ENCODE data around the gene GNB3. TPM values are rescaled to one million over a fixed set of nuclear protein-coding genes. Genes with fewer than 3 reads are reported as not detected.
"Not testable (repeated sequence)": the region's sequence is repeated elsewhere in the genome, so short reads cannot be mapped to it uniquely, and the experiment has no call there.

GNB3 gene
- total and polyA plus RNA-seq, 2 donors = 0.14 to 1.3 TPM

- Histone ChIP-seq H3K9me3 (ENCODE audit: control insufficient read depth in 2 of 2, insufficient read depth in 1 of 2, low read length in 1 of 2) (no peaks in the 10 kb centered on the region), H3K36me3 (ENCODE audit: control insufficient read depth in 2 of 2, insufficient read depth in 2 of 2, low read length in 1 of 2) (peaks cover 85 to 96% of the 10 kb centered on the region in 2 donors), H3K4me3 (ENCODE audit: low read length in 2 of 2) (no peak overlapping the region), H3K27ac (ENCODE audit: low read depth in 1 of 2, low read length in 1 of 2) (no peak overlapping the region), H3K4me1 (ENCODE audit: control insufficient read depth in 2 of 2, insufficient read depth in 2 of 2, low read length in 2 of 2) (no peaks in the 10 kb centered on the region), H3K27me3 (ENCODE audit: control insufficient read depth in 2 of 2, insufficient read depth in 1 of 2, low read length in 1 of 2) (no peaks in the 10 kb centered on the region)
- WGBS = 99% methylated on average over 7 of the region's 7 CpGs
- DNase-seq (ENCODE audit: low read depth in 6 of 9, low spot score in 9 of 9) = no peak
These were observed 20.2 kb downstream of the GNB3 start for GRCh38 chr12:6860942-6861341.

- Histone ChIP-seq H3K27ac (ENCODE audit: low read depth in 1 of 2, low read length in 1 of 2) (no peak overlapping the region), H3K4me1 (ENCODE audit: control insufficient read depth in 2 of 2, insufficient read depth in 2 of 2, low read length in 2 of 2) (peaks cover 0 to under 1% of the 10 kb centered on the region in 2 donors), H3K9me3 (ENCODE audit: control insufficient read depth in 2 of 2, insufficient read depth in 1 of 2, low read length in 1 of 2) (no peaks in the 10 kb centered on the region), H3K4me3 (ENCODE audit: low read length in 2 of 2) (no peak overlapping the region), H3K27me3 (ENCODE audit: control insufficient read depth in 2 of 2, insufficient read depth in 1 of 2, low read length in 1 of 2) (no peaks in the 10 kb centered on the region), H3K36me3 (ENCODE audit: control insufficient read depth in 2 of 2, insufficient read depth in 2 of 2, low read length in 1 of 2) (peaks cover 82 to 95% of the 10 kb centered on the region in 2 donors)
- no peak for DNase-seq (ENCODE audit: low read depth in 6 of 9, low spot score in 9 of 9)
- WGBS = 98% methylated on average over 9 of the region's 9 CpGs
These were observed 20.7 kb downstream of the GNB3 start for GRCh38 chr12:6861391-6861790.

GRCh38 chr12:6863033-6863432 lies 22.3 kb downstream of the GNB3 start:
- H3K27me3 ChIP-seq (ENCODE audit: control insufficient read depth in 2 of 2, insufficient read depth in 1 of 2, low read length in 1 of 2) = no peaks in the 10 kb centered on the region
- no peaks in the 10 kb centered on the region for H3K9me3 ChIP-seq (ENCODE audit: control insufficient read depth in 2 of 2, insufficient read depth in 1 of 2, low read length in 1 of 2)
- H3K27ac ChIP-seq (ENCODE audit: low read depth in 1 of 2, low read length in 1 of 2) = no peak overlapping the region
- DNase-seq (ENCODE audit: low read depth in 6 of 9, low spot score in 9 of 9) = no peak
- peaks cover 3 to 9% of the 10 kb centered on the region in 2 donors for H3K4me1 ChIP-seq (ENCODE audit: control insufficient read depth in 2 of 2, insufficient read depth in 2 of 2, low read length in 2 of 2)
- H3K4me3 ChIP-seq (ENCODE audit: low read length in 2 of 2) = no peak overlapping the region
- H3K36me3 ChIP-seq (ENCODE audit: control insufficient read depth in 2 of 2, insufficient read depth in 2 of 2, low read length in 1 of 2) = peaks cover 66 to 80% of the 10 kb centered on the region in 2 donors
- 97% methylated on average over 11 of the region's 11 CpGs for WGBS

DNA sequence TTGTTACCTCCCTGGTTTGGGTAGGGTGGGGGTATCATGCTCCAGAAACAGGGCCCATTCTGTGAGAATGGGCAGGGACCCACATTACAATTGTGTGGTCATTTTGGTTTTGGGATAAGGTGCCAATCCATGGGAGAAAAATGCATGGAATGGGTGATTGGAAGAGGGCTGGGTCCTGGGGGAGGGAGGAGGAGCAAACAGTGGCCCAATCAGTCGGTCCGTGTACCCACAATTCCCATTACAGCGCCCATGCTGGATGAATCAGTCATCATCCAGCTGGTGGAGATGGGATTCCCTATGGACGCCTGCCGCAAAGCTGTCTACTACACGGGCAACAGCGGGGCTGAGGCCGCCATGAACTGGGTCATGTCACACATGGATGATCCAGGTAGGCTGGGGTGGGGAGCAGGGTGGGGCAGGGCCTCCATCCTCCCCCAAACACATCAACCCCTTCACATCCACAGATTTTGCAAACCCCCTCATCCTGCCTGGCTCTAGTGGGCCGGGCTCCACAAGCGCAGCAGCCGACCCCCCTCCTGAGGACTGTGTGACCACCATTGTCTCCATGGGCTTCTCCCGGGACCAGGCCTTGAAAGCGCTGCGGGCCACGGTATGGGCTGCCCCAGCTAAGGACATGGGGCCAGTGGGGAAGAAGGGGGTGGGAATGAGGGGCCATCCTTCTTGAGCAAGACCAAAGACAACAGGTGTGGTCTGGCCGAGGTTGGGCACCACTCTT lies 23.0 kb downstream of the GNB3 start:
- Histone ChIP-seq H3K4me3 (ENCODE audit: low read length in 2 of 2) (no peak overlapping the region), H3K36me3 (ENCODE audit: control insufficient read depth in 2 of 2, insufficient read depth in 2 of 2, low read length in 1 of 2) (peaks cover 59 to 73% of the 10 kb centered on the region in 2 donors), H3K27ac (ENCODE audit: low read depth in 1 of 2, low read length in 1 of 2) (no peak overlapping the region), H3K4me1 (ENCODE audit: control insufficient read depth in 2 of 2, insufficient read depth in 2 of 2, low read length in 2 of 2) (peaks cover 6 to 16% of the 10 kb centered on the region in 2 donors), H3K9me3 (ENCODE audit: control insufficient read depth in 2 of 2, insufficient read depth in 1 of 2, low read length in 1 of 2) (no peaks in the 10 kb centered on the region), H3K27me3 (ENCODE audit: control insufficient read depth in 2 of 2, insufficient read depth in 1 of 2, low read length in 1 of 2) (no peaks in the 10 kb centered on the region)
- 99% methylated on average over 16 of the region's 16 CpGs for WGBS
- DNase-seq (ENCODE audit: low read depth in 6 of 9, low spot score in 9 of 9) = no peak

DNA sequence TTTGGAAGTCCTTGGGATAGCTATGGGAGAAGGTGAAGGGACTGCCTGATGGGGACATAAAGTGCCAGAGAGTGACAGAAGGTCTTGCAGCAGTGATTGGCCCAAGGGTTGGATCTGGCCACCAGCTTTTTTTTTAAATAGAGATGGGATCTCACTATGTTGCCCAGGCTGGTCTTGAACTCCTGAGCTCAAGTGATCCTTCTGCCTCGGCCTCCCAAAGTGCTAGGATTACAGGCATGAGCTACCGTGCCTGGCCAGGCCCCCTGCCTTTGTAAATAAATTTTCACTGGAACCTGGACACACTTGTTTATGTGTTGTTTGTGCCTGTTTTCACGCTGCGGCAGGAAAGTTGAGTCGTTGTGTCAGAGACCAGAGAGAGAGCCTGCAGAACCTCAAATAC lies 24.6 kb downstream of the GNB3 start:
- not testable (repeated sequence) for DNase-seq (ENCODE audit: low read depth in 6 of 9, low spot score in 9 of 9); H3K9me3 ChIP-seq (ENCODE audit: control insufficient read depth in 2 of 2, insufficient read depth in 1 of 2, low read length in 1 of 2); H3K27me3 ChIP-seq (ENCODE audit: control insufficient read depth in 2 of 2, insufficient read depth in 1 of 2, low read length in 1 of 2); H3K27ac ChIP-seq (ENCODE audit: low read depth in 1 of 2, low read length in 1 of 2); H3K4me3 ChIP-seq (ENCODE audit: low read length in 2 of 2)
- WGBS = 97% methylated on average over 5 of the region's 5 CpGs
- Histone ChIP-seq H3K36me3 (ENCODE audit: control insufficient read depth in 2 of 2, insufficient read depth in 2 of 2, low read length in 1 of 2) (peaks cover 52 to 70% of the 10 kb centered on the region in 2 donors), H3K4me1 (ENCODE audit: control insufficient read depth in 2 of 2, insufficient read depth in 2 of 2, low read length in 2 of 2) (peaks cover 6 to 28% of the 10 kb centered on the region in 2 donors)

- 91% methylated on average over 19 of the region's 19 CpGs for WGBS
- Histone ChIP-seq H3K4me3 (ENCODE audit: low read length in 2 of 2) (no peak overlapping the region), H3K4me1 (ENCODE audit: control insufficient read depth in 2 of 2, insufficient read depth in 2 of 2, low read length in 2 of 2) (peaks cover 8 to 34% of the 10 kb centered on the region in 2 donors), H3K27me3 (ENCODE audit: control insufficient read depth in 2 of 2, insufficient read depth in 1 of 2, low read length in 1 of 2) (no peaks in the 10 kb centered on the region), H3K9me3 (ENCODE audit: control insufficient read depth in 2 of 2, insufficient read depth in 1 of 2, low read length in 1 of 2) (no peaks in the 10 kb centered on the region), H3K27ac (ENCODE audit: low read depth in 1 of 2, low read length in 1 of 2) (no peak overlapping the region), H3K36me3 (ENCODE audit: control insufficient read depth in 2 of 2, insufficient read depth in 2 of 2, low read length in 1 of 2) (peaks cover 48 to 70% of the 10 kb centered on the region in 2 donors)
- DNase-seq (ENCODE audit: low read depth in 6 of 9, low spot score in 9 of 9) = peak in 1 of 9 donors; percentile 12
These were observed 25.6 kb downstream of the GNB3 start for GRCh38 chr12:6866163-6866919.

- Histone ChIP-seq H3K27me3 (ENCODE audit: control insufficient read depth in 2 of 2, insufficient read depth in 1 of 2, low read length in 1 of 2) (no peaks in the 10 kb centered on the region), H3K4me3 (ENCODE audit: low read length in 2 of 2) (peak overlapping the region; percentile 57 to 78), H3K9me3 (ENCODE audit: control insufficient read depth in 2 of 2, insufficient read depth in 1 of 2, low read length in 1 of 2) (no peaks in the 10 kb centered on the region), H3K36me3 (ENCODE audit: control insufficient read depth in 2 of 2, insufficient read depth in 2 of 2, low read length in 1 of 2) (peaks cover 42 to 68% of the 10 kb centered on the region in 2 donors), H3K4me1 (ENCODE audit: control insufficient read depth in 2 of 2, insufficient read depth in 2 of 2, low read length in 2 of 2) (peaks cover 12 to 40% of the 10 kb centered on the region in 2 donors), H3K27ac (ENCODE audit: low read depth in 1 of 2, low read length in 1 of 2) (peak overlapping the region; percentile 43 to 92)
- DNase-seq (ENCODE audit: low read depth in 6 of 9, low spot score in 9 of 9) = no peak
- WGBS = 10% methylated on average over 33 of the region's 33 CpGs
These were observed 26.2 kb downstream of the GNB3 start for GRCh38 chr12:6866920-6867412.

DNA sequence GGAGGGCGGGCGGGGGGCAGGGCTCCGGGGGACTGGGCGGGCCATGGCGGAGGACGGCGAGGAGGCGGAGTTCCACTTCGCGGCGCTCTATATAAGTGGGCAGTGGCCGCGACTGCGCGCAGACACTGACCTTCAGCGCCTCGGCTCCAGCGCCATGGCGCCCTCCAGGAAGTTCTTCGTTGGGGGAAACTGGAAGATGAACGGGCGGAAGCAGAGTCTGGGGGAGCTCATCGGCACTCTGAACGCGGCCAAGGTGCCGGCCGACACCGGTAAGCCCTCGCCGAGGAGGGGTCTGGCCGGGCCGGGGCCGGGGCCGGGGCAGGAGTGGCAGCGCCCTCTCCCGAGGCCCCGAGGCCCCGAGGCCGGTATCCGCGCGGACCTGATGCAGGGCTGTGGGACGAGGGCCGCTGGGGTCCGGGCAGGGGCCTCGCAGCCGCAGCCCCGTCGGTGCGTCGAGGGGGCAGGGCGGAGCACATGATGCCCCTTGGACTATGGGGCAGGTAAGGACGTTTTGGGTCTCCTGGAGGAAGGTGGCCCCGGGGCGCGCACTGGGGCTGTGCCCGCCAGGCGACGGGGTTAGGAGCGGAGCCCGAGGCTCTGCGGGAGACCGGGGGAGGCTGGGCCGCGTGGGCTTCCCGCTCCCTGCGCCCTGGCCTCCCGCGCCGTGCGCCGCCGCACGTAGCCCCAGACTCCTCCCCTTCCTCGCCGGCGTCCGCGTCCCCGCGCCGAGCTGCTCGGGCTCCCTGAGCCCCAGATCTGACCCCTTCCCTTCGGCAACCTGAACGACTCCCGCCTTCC lies 26.9 kb downstream of the GNB3 start, which contains the start of gene TPI1:
TPI1 (plus strand) TSS at position 119 of the 798 bp plus-strand sequence; CDS start at position 155, 36 bp downstream.
- H3K27me3 ChIP-seq (ENCODE audit: control insufficient read depth in 2 of 2, insufficient read depth in 1 of 2, low read length in 1 of 2) = no peaks in the 10 kb centered on the region
- under 1% methylated on average over 86 of the region's 86 CpGs for WGBS
- peak within 1 kb of the TSS; percentile 57 to 78 for H3K4me3 ChIP-seq (ENCODE audit: low read length in 2 of 2)
- DNase-seq (ENCODE audit: low read depth in 6 of 9, low spot score in 9 of 9) = peak in 6 of 9 donors; percentile 45 to 79 (median 56)
- H3K4me1 ChIP-seq (ENCODE audit: control insufficient read depth in 2 of 2, insufficient read depth in 2 of 2, low read length in 2 of 2) = peaks cover 15 to 47% of the 10 kb centered on the region in 2 donors
- H3K9me3 ChIP-seq (ENCODE audit: control insufficient read depth in 2 of 2, insufficient read depth in 1 of 2, low read length in 1 of 2) = peaks cover 0 to 2% of the 10 kb centered on the region in 2 donors
- H3K36me3 ChIP-seq (ENCODE audit: control insufficient read depth in 2 of 2, insufficient read depth in 2 of 2, low read length in 1 of 2) = peaks cover 37 to 62% of the 10 kb centered on the region in 2 donors
- H3K27ac ChIP-seq (ENCODE audit: low read depth in 1 of 2, low read length in 1 of 2) = peak within 1 kb of the TSS; percentile 82 to 92
